ENCODE results near the gene PCP2.

The PCP2 gene

GRCh38 chr19:7638802-7639465 lies 5.4 kb upstream of the PCP2 start:
- no peak for DNase-seq

GRCh38 chr19:7637374-7638256 lies 4.1 kb upstream of the PCP2 start:
- peak; percentile 44 for DNase-seq

- peak; percentile 94 for DNase-seq
These were observed 3.3 kb upstream of the PCP2 start, which contains the start of gene STXBP2 for GRCh38 chr19:7636691-7637373. STXBP2 (plus strand) TSS chr19:7637110; CDS start chr19:7637150, 40 bp downstream.

DNA sequence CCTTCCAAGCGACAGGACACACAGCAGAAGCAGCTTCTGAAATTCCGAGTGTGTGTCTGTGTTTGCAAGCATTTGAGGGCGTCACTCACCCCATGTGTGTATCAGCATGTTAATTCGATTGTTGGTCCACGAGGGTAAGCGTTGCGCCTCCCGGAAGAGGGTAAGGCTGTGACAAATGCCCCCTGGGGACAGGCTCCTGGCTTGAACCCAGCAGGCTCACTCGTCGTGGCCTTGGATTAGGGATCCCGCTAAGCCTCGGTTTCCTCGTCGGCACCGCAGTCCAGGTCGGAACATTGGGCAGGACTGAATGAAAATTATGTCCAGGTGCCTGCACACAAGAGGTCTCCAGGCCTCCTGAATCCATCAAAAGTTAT lies 2.8 kb upstream of the PCP2 start:
- DNase-seq = no peak

- DNase-seq = no peak
These were observed 2.2 kb upstream of the PCP2 start for GRCh38 chr19:7635670-7636069.

- DNase-seq = no peak
These were observed 947 bp downstream of the PCP2 start for GRCh38 chr19:7632340-7633203.

GRCh38 chr19:7631577-7631976 lies 1.9 kb downstream of the PCP2 start:
- DNase-seq = no peak

- peak; percentile 99 for DNase-seq
These were observed 4.0 kb downstream of the PCP2 start, which contains the start of the genes PET100 and XAB2 for GRCh38 chr19:7629347-7630054. PET100 (plus strand) TSS chr19:7629793; CDS start chr19:7629834, 41 bp downstream. XAB2 (minus strand) TSS chr19:7629545; CDS start chr19:7629527, 18 bp downstream.

DNA sequence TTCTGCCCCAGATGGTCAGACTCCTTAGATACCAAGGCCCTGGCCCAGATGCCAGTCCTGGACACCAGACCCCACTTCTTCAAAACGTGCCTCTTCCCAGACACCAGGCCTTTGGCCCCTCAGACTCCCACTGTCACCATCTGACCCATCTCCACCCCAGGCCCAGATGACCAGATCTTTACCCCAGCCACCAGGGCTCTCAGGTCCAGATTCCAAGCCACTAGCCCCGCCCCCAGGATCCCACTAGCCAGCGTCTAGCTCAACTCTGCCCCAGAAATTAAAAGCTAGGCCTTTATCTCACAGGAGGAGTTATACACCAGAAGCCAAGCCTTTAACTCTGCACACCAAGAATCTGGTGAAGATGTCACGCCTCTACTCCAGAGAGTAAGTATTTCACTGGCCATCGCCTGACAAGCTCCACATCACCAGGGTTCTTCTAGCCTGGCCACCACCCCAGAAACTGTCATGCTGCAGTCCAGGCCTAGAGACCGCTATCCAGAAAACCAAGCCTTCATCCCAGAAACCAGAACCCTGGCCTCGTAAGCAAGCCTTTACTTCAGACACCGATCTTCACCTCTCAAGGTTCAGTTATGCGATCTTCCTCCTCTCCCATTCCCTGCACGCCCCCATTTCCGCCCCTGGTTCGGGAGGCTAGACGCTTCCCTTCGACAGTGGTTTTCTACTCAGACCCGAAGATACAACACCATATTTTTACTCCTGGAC lies 4.8 kb downstream of the PCP2 start:
- no peak for DNase-seq

GRCh38 chr19:7627166-7627565 lies 6.4 kb downstream of the PCP2 start:
- DNase-seq = no peak

- DNase-seq = no peak
These were observed 7.7 kb downstream of the PCP2 start for GRCh38 chr19:7625763-7626372.

DNA sequence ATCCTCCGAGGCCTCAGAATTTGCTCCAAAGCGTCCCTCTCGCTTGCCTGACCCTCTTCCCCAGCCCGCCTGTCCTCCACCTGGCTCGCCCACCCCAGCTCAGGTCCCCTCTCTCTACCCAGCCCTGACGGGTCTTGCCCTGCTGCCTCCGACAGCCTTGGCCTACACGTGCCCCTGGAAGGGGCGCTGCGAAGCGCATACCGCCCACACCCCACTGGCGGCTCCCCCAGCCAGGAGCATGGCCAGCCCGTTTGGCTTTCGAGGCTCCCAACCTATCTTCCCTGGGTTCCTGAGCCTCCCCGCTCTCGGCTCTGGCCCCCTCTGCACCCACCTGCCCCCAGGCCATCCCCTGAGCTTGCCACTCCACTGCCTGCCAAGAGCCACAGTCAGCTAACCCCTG lies 8.7 kb downstream of the PCP2 start:
- no peak for DNase-seq

DNA sequence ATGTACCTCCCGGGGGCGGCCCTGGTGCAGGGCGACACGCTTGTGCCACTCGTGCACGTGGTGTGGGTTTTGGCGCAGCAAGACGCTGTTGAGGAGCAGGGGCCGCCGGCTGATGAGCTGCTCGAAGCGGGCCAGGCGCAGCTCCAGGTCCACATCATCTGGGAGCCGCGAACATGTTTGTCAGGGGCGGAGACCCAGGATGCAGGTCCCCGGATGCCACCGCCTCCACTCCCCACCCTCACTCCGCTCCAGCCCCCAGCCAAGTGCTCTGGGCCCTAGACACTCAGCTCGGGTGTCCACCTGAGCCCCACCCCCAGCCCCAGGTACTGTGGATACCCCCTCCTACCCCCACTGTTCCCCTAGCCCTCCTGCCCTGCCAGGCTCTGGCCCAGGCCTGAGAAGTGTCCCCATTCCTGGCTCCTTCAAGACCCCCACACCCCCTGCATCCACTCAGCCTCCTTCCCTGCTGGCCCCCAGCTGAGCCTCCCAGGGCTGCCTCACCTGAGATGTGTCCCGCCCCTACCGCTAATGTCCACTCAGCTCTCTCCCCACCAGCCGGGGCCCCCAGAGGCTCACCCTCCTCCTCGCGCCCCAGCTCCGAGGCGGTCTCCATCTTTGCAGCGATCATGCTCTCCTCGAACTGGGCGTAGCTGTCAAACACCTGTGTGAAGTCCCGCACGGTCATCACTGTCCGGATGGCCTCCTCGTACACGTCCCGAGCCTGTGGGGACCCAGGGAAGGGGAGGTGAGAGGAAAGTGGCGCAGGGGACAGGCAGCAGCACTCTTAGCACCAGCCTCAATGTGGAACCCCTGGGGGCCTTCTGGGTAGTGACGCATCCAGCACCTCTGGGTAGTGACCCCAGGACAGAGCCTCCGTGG lies 9.6 kb downstream of the PCP2 start:
- no peak for DNase-seq

DNA sequence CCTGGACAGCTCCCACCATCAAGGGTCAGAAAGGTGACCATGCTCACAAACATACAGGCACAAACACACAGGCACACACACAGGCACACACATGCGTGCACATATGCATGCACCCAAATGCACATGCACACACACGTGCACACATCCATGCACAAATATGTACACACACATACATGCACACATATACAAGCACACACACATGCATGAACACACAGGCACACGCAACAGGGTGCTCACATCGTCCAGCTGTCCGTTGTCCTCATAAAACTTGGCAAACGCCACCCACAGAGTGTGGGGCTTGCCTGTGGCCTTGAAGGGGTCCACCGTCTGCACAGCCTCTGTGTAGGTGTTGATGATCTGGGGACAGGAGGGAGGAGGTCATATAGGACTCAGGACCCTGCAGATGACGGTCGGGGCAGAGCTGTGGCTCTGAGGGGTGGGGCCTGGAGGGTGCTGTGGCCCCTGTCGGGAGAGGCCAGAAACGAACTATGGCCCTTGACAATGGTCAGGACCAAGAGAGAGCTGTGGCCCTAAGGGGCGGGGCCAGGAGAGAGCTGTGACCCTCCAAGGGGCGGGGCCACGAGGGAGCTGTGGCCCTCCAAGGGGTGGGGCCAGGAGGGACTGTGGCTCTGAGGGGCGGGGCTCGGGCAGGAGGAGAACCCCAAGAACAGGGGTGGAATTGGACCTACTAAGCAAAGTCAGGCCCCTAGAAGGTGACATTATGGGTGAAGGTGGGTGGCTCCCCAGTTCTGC lies 10.4 kb downstream of the PCP2 start:
- no peak for DNase-seq

- no peak for DNase-seq
These were observed 12.8 kb downstream of the PCP2 start for GRCh38 chr19:7620442-7621412.

DNA sequence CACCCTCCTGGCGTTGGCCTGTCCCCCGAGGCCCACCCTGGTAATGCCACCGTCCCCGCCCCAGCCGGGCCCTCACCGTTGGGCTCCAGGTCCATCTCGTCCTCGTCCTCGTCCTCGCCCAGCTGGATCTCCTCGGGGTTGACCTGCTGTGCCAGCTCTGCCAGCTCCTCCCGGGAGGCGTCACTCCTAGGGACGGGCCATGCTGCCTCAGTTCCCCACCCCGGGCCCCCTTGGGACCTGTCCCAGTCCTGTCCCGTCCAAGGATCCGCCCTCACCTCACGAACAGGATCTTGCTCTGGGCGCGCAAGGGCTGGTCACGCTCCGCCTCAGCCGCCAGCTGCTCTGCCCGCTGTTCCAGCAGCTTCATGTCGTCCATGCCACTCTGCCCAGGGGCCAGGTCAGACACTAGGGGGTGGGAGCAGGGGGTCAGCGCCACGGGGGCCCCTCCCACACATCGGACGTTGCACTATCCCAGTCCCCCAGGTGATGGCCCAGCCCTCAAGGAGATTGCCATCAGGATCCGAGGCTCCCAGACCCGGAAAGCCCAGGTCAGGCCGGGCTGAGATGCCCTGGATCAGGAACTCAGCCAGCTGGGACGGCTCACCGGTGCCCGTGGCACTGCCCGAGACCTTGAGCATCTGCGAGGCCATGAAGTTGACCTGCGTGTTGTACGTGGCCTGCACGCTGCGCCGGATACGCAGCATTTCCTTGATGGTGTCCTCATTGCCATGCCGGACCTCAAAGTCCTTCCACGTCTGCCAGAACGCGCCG lies 13.7 kb downstream of the PCP2 start:
- no peak for DNase-seq

Data from NCI-H69 (cell line).